K562 (cell line): ENCODE results near the gene TAMALIN. TPM values are rescaled to one million over a fixed set of nuclear protein-coding genes. Genes with fewer than 3 reads are reported as not detected.
A peak's percentile ranks its signal among the peaks of the same experiment; 100 is the strongest.

Source experiments
- AFF4 ChIP-seq: sonication (generic); formaldehyde crosslinking; IDR thresholded peaks from 2 replicates; pipeline ENCODE4 v1.8.0; 2023; ENCODE audit warnings: mild to moderate bottlenecking, missing genetic modification reagents
- CTBP1 ChIP-seq: fragments of 450-650 bp; IDR thresholded peaks from 2 replicates; pipeline ENCODE4 v1.6.1; 2016; ENCODE audit warnings: borderline replicate concordance
- ELK1 ChIP-seq: sonication (generic); formaldehyde crosslinking; IDR thresholded peaks from 2 replicates; pipeline ENCODE4 v1.8.1; 2022; ENCODE audit warnings: missing genetic modification reagents
- GABPA ChIP-seq: fragments of 200-800 bp; sonication (Bioruptor generic); conservative IDR thresholded peaks from 2 replicates; pipeline ENCODE4 v1.6.1; 2016; ENCODE audit warnings: low read depth, missing genetic modification characterization, missing compliant biosample characterization
- GMEB1 ChIP-seq: fragments of 250-450 bp; sonication (Bioruptor Pico); IDR thresholded peaks from 2 replicates; pipeline ENCODE4 v1.4.0; 2020; ENCODE audit warnings: mild to moderate bottlenecking
- KAT7 ChIP-seq: sonication (generic); formaldehyde crosslinking; IDR thresholded peaks from 2 replicates; pipeline ENCODE4 v1.8.0; 2022; ENCODE audit warnings: missing genetic modification reagents, mild to moderate bottlenecking, borderline replicate concordance
- L3MBTL2 ChIP-seq: fragments of 450-650 bp; IDR thresholded peaks from 2 replicates; pipeline ENCODE4 v1.6.1; 2016; ENCODE audit warnings: mild to moderate bottlenecking, moderate library complexity
- NR0B1 ChIP-seq: fragments of 450-650 bp; IDR thresholded peaks from one replicate; pipeline ENCODE4 v1.6.1; 2018; ENCODE audit warnings: mild to moderate bottlenecking, moderate library complexity; ENCODE audit not compliant: partially characterized antibody
- RREB1 ChIP-seq: fragments of 250-450 bp; sonication (Bioruptor Pico); IDR thresholded peaks from 2 replicates; pipeline ENCODE4 v1.4.0; 2020
- ZNF174 ChIP-seq: fragments of 250-450 bp; sonication (Bioruptor Pico); IDR thresholded peaks from 2 replicates; pipeline ENCODE4 v1.4.0; 2020; ENCODE audit warnings: mild to moderate bottlenecking
- polyA plus RNA-seq, 8 experiments: library from polyadenylated mRNA; depleted of rRNA in 4 of 8; stranded (reverse) in 5 of 8; unstranded in 3 of 8; fragments of >200 nt; fragmentation: Nextera tagmentation in 2 of 8; fragmentation: Illumina TruSeq in 1 of 8; extraction: Ambion mirVana in 2 of 8; extraction: Trizol in 1 of 8; gene quantifications; 2 replicates each; pipeline versions ENCODE4 v1.2.1 to v1.2.3, GENCODE V29; 2011 to 2014; ENCODE audit warnings: inconsistent platforms in 1 of 8, missing spikeins in 1 of 8
- total RNA-seq, 7 experiments: library from RNA; depleted of rRNA in 6 of 7; stranded (reverse); fragments of >200 nt in 6 of 7; fragmentation: Illumina TruSeq in 2 of 7; extraction: Trizol in 2 of 7; gene quantifications; 2 replicates each; pipeline versions ENCODE4 v1.2.1 to v1.2.3, GENCODE V29; 2011 to 2021; ENCODE audit warnings: low replicate concordance in 1 of 7

The TAMALIN gene
- total and polyA plus RNA-seq, 9 of the 15 experiments (the other 6 are each of a cell fraction or from before 2014, with no cell fraction given) = 0.74 to 2.2 (median 1.5) TPM; not detected in 2

GRCh38 chr12:52050758-52051541 lies 44.2 kb downstream of the TAMALIN start, which contains the start of gene NR4A1 (continued):
- TF ChIP-seq AFF4 (peak; percentile 60), NR0B1 (no peak), ELK1 (peak; percentile 97), CTBP1 (peak; percentile 67; the same call in 1 of the 2 replicates), L3MBTL2 (peak; percentile 85), ZNF174 (CRISPR knock-in tag) (no peak), KAT7 (CRISPR knock-in tag) (peak; percentile 73; the same call in 1 of the 2 replicates), RREB1 (CRISPR knock-in tag) (no peak), GMEB1 (peak; percentile 48; the same call in 1 of the 2 replicates), GABPA (tag) (peak; percentile 45; the same call in 1 of the 2 replicates)
